HG02759 (cell line): ENCODE data around the gene C13orf46.
"Not testable (repeated sequence)": the region's sequence is repeated elsewhere in the genome, so short reads cannot be mapped to it uniquely, and the experiment has no call there.

Experiments
- ATAC-seq: cut with Tn5 transposase; IDR thresholded peaks from one replicate; pipeline ENCODE4 v1.9.1; 2021; ENCODE audit warnings: mild to moderate bottlenecking, moderate library complexity; ENCODE audit not compliant: unreplicated experiment

C13orf46 gene

DNA sequence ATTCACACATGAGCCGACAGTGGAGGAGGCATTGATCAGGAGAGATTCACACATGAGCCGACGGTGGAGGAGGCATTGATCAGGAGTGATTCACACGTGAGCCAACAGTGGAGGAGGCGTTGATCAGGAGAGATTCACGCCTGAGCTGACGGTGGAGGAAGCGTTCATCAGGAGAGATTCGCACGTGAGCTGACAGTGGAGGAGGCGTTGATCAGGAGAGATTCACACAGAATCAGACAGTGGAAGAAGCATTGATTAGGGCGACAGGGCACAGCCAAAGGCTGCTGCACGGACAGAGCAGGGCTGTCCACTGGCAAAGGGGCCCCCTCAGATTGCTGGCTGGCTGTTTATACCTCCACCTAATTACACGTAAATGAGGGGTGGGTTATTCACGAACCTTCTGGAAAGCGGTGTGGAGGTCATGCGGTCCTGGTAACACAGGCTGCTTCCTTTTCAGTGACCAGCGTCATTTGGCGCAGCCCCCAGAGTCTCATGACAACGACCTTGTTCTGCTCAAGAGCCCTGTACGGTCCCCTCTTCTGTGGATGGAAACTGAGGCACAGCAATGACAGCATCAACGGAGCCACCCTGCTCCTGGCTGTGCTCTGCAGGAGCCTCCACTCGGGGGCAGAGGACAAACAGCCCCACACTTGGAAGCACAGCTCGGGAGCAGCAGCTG is 59.4 kb downstream of the C13orf46 start:
- no peak for ATAC-seq

DNA sequence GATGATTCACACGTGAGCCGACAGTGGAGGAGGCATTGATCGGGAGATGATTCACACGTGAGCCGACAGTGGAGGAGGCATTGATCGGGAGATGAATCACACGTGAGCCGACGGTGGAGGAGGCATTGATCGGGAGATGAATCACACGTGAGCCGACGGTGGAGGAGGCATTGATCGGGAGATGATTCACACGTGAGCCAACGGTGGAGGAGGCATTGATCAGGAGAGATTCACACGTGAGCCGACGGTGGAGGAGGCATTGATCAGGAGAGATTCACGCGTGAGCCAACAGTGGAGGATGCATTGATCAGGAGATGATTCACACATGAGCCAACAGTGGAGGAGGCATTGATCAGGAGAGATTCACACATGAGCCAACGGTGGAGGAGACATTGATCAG is 60.0 kb downstream of the C13orf46 start:
- not testable (repeated sequence) for ATAC-seq

DNA sequence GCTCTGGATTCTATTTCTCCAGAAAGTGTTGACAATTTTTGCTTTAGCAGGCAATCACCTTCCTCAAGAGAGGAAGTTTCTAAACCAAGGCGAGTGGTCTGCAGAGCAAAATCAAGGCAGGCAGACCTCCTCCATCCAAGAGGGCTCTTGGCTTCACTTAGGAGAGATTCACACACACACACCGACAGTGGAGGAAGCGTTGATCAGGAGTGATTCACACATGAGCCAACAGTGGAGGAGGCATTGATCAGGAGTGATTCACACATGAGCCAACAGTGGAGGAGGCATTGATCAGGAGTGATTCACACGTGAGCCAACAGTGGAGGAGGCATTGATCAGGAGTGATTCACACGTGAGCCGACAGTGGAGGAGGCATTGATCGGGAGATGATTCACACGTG is 60.5 kb downstream of the C13orf46 start:
- ATAC-seq: not testable (repeated sequence)

DNA sequence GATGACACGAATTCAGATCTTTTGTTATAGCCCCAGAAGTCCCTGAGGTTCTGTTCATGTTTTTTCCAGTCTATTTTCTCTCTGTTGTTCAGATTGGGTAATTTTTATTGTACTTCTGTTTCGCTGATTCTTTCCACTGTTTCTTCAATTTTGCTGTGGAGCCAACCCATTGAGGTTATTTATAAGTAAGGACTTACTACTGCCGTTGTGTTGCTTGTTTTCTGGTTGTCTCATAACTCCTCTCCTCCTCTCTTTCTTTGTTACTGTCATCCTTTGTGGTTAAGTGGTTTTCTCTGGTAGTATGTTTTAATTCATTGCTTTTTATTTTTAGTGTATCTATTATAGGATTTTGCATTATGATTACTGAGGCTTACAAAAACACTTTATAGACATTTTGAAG is 61.3 kb downstream of the C13orf46 start:
- no peak for ATAC-seq

DNA sequence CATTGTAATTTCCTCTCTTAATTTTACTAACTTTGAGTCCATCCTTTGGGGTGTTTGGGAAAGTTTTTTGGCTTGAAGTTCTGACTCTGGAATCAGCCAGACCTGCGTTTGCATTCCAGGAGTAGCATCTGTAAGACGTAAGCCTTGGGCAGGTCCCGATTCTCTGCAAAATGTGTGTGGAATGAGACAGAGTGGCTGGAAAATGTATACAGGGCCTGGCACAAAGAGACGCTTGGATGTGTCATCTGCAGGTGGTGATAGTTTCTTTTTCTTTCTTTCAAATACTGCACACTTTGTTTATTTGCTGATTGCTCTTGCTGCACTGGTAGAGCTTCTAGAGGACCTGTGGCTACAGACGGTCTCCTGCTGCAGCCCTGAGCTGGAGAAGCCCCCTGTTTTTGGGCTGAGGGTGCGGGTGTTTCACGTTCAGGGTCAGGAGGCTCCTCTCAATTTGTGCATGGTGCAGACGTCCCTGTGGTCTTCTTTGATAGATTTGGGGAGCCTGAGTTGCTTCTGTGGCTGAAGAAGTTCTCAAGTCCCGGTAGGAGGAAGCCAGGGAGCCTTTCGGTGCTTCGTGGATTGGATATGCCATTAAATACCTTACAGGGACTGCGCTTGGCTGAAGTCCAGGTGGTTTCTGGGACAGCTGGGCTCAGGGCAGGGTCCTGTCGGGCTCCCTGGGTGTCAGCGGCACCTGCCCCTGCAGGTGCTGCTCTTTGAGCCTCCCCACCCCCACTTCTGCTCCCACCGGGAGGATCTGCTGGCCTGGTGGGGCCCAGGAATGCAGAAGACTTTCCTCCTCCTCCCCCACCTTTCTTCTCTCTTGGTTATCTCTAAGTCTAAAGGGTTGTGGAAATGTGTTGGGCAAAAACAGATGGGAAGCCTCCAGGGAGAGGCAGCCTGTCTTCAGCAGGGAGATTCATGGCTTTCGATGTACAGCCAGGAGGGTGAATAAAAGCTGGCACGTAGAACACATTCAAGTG is 66.0 kb downstream of the C13orf46 start:
- no peak for ATAC-seq

DNA sequence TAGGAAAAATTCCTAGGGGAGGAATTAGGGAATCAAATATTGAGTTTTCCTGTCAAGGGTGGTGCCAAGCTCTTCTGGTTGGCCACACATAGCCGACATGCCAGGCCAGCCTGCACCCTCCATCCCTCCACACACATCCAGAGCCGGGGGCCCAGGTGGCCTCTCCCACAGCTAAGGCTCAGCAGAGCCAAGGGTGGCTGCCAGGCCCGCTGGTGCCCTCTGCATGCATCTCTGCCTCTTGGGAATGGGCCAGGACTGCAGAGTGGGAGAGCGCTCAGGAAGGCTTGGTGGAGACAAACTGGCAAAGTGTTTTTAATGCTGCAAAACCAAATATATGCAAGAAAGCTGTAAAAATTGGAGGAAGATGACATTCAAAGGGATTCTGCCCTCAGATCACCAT is 67.3 kb downstream of the C13orf46 start:
- no peak for ATAC-seq

DNA sequence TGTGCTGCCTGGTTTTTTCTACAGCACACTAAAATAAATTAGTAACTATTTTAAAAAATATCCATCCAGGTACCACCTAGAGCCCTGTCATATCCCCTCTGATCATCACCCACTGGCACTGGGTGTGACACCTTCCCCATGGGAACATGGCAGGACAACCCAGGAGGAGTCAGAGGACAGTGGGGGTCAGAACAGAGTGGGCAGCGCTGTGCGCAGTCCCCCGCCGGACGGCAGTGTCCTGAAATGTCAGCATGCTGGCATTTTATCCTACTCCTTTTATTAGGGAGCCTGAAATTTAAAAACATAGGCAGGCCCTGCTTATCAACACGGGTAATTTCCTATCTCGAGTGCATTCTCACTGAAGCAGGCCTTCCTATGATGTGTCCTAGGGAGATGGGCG is 67.9 kb downstream of the C13orf46 start:
- ATAC-seq: no peak

DNA sequence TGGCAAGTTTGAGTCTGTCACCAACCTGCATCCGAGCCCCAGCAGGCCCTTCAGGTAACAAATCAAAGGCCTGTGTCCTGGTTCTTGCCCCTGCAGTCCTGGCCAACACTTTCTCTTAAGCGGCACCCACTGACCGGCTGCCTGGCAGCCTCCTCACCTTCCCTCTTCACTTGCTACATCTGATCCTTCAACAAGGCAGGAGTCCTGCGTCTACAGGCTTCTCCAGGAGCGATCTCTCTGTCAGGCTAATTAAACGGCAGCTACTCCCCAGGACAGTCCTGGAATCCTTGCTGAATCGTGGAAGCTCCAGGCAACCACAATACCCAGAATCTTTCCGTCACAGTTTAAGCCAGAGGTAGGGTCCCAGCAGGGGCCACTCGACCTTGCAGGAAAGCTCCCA is 68.9 kb downstream of the C13orf46 start:
- ATAC-seq: no peak

DNA sequence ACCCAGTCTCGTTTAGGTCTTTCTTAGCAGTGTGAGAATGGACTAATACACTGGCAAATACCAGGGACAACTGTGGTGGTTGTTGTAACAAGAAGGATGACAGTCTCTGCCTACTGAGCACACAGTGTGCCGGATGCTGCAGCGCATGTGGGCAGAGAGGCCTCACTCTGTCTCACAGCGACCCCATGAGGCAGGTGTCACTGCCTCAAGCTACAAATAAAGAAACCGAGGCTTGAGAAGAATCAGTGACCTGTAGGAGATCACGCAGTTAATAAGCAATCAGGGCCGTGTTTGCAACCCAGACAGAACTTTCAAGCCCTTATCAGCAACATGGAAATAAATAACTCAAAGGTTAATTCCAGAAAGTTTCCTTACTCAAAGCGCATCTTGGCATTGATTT is 69.5 kb downstream of the C13orf46 start:
- ATAC-seq: no peak

DNA sequence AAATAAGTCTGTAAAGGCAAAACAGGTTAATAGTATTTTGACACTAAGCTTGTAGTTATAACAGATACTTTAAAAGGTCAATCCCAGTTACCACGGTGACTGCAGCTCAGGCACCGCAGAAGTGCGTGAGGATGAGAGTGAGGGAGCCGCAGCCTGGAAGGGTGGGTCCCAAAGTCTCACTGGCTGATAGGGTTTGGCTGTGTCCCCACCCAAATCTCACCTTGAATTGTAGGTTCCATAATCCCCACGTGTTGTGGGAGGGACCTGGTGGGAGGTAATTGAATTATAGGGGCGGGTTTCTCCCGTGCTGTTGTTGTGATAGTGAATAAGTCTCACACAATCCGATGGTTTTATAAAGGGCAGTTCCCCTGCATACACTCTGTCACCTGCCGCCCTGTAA is 70.0 kb downstream of the C13orf46 start:
- ATAC-seq: no peak
